Measurements from ENCODE around the gene PDE4D. TPM values are rescaled to one million over a fixed set of nuclear protein-coding genes. Genes with fewer than 3 reads are reported as not detected.

The PDE4D gene
- total RNA-seq, 1 donor from 2014 or later, result 44.8 TPM

DNA sequence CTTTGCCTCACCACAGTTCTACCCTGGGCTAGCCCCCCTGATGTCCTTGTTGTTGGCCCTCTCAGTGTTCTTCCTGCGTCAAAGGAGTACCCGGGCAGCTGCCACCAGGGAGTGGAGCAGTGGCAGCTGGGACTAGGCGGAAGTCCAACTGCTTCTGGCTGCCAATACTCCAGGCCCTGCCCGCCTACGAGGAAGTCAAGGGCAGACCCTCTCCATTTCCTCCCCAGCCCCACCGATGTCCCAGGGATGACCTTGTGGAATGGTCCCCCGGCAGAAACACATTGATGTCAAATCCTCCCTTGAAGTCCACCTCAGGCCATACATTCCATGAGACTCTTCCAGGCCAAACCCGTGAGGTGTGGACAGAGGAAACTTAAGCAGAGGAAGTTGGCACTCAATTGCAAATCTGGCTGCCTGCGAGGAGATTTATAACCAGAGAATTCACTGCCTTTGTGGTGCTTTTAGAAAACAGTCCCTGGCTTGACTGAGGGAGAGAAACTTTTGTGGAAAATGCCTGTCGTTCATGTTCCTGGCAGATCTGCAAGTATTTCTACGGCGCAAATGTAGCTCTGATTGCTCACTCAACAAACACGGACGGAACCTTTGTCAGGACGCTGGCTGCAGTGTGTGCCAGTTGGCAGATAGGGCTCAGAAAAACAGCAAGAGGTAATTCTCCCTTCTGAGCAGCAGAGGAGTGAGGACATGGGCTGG, 970.9 kb downstream of the PDE4D start:
- H3K4me1 ChIP-seq, result peaks cover 15 to 59% of the 10 kb centered on the region in 2 donors
- intact Hi-C loops (cut with DNase I), result loop anchor here (1.0 to 10.0 kb wide), 3 partner anchors 31 to 202 kb away; no protein-coding TSS in a partner anchor
- peak overlapping the region in 1 of 2 donors; percentile 47 for H3K4me3 ChIP-seq
- peak in 2 of 3 experiments; percentile 10 to 20 for TF ChIP-seq CTCF (IDR thresholded peaks at IDR 0.05)
- H3K9me3 ChIP-seq, result no peaks in the 10 kb centered on the region
- no peaks in the 10 kb centered on the region for H3K36me3 ChIP-seq
- no peaks in the 10 kb centered on the region for H3K27me3 ChIP-seq
- peak overlapping the region; percentile 94 to 97 for H3K27ac ChIP-seq
- peak; percentile 41 to 95 for DNase-seq (ENCODE audit: low spot score in 2 of 2)

- H3K9me3 ChIP-seq, result no peaks in the 10 kb centered on the region
- H3K4me1 ChIP-seq, result peaks cover 12 to 46% of the 10 kb centered on the region in 2 donors
- no peak for DNase-seq (ENCODE audit: low spot score in 2 of 2)
- peak overlapping the region; percentile 94 to 97 for H3K27ac ChIP-seq
- H3K27me3 ChIP-seq, result no peaks in the 10 kb centered on the region
- TF ChIP-seq CTCF (IDR thresholded peaks at IDR 0.05), result no peak
- H3K4me3 ChIP-seq, result no peak overlapping the region
- H3K36me3 ChIP-seq, result no peaks in the 10 kb centered on the region
- intact Hi-C loops (cut with DNase I), result loop anchor here (10.0 kb wide), 1 partner anchor 204 kb away; no protein-coding TSS in a partner anchor
These were observed 972.4 kb downstream of the PDE4D start for GRCh38 chr5:58921159-58921558.

GRCh38 chr5:58919833-58920232, 973.7 kb downstream of the PDE4D start:
- H3K36me3 ChIP-seq, result no peaks in the 10 kb centered on the region
- H3K9me3 ChIP-seq, result no peaks in the 10 kb centered on the region
- H3K27ac ChIP-seq, result no peak overlapping the region
- intact Hi-C loops (cut with DNase I), result loop anchor here (10.0 kb wide), 1 partner anchor 205 kb away; no protein-coding TSS in a partner anchor
- no peak for DNase-seq (ENCODE audit: low spot score in 2 of 2)
- no peaks in the 10 kb centered on the region for H3K27me3 ChIP-seq
- peaks cover 9 to 37% of the 10 kb centered on the region in 2 donors for H3K4me1 ChIP-seq
- no peak overlapping the region for H3K4me3 ChIP-seq
- no peak for TF ChIP-seq CTCF (IDR thresholded peaks at IDR 0.05)
